ENCODE measurements around the gene SH3GL1. TPM values are rescaled to one million over a fixed set of nuclear protein-coding genes. Genes with fewer than 3 reads are reported as not detected.
A peak's percentile ranks its signal among the peaks of the same experiment; 100 is the strongest.

The SH3GL1 gene
- total and polyA plus RNA-seq, 2 experiments from 2014 or later, result 81.7 to 114 TPM

- H3K79me2 ChIP-seq, result peaks cover 96% of the 10 kb centered on the region
- H3K9me2 ChIP-seq (replicated peaks; ENCODE audit: insufficient read depth), result no peaks in the 10 kb centered on the region
- no peak overlapping the region for H3K4me3 ChIP-seq
- no peak overlapping the region for H2AFZ ChIP-seq
- no peaks in the 10 kb centered on the region for H3K9me3 ChIP-seq (ENCODE audit: low read depth)
- H3K27ac ChIP-seq, result peak overlapping the region; percentile 98
- WGBS (ENCODE audit: low lambda C conversion rate, missing lambda C conversion rate), result 95% methylated on average over 9 of the region's 9 CpGs
- peaks cover 51% of the 10 kb centered on the region for H4K20me1 ChIP-seq (ENCODE audit: insufficient read depth, poor library complexity, severe bottlenecking)
- H3K36me3 ChIP-seq (replicated peaks; ENCODE audit: insufficient read depth, low read depth), result no peaks in the 10 kb centered on the region
- TF ChIP-seq CTCF (IDR thresholded peaks at IDR 0.05; ENCODE audit: poor library complexity), result no peak
- no peaks in the 10 kb centered on the region for H3K27me3 ChIP-seq
- no peak overlapping the region for H3K4me2 ChIP-seq
- no peak for DNase-seq (ENCODE audit: low spot score)
- peaks cover 64% of the 10 kb centered on the region for H3K4me1 ChIP-seq (ENCODE audit: insufficient read depth)
Measured at GRCh38 chr19:4389064-4389375, 11.3 kb downstream of the SH3GL1 start.

- peaks cover 96% of the 10 kb centered on the region for H3K79me2 ChIP-seq
- peaks cover 53% of the 10 kb centered on the region for H4K20me1 ChIP-seq (ENCODE audit: insufficient read depth, poor library complexity, severe bottlenecking)
- H3K4me3 ChIP-seq, result no peak overlapping the region
- H3K4me1 ChIP-seq (ENCODE audit: insufficient read depth), result peaks cover 59% of the 10 kb centered on the region
- no peaks in the 10 kb centered on the region for H3K9me3 ChIP-seq (ENCODE audit: low read depth)
- no peak overlapping the region for H2AFZ ChIP-seq
- no peaks in the 10 kb centered on the region for H3K27me3 ChIP-seq
- WGBS (ENCODE audit: low lambda C conversion rate, missing lambda C conversion rate), result 83% methylated on average over 16 of the region's 16 CpGs
- H3K36me3 ChIP-seq (replicated peaks; ENCODE audit: insufficient read depth, low read depth), result no peaks in the 10 kb centered on the region
- H3K9me2 ChIP-seq (replicated peaks; ENCODE audit: insufficient read depth), result no peaks in the 10 kb centered on the region
- peak; percentile 49 for DNase-seq (ENCODE audit: low spot score)
- H3K4me2 ChIP-seq, result no peak overlapping the region
- no peak for TF ChIP-seq EZH2 (IDR thresholded peaks at IDR 0.05; ENCODE audit: borderline replicate concordance)
- TF ChIP-seq CTCF (IDR thresholded peaks at IDR 0.05; ENCODE audit: poor library complexity), result no peak
- TF ChIP-seq EZH2phosphoT487 (IDR thresholded peaks at IDR 0.05; ENCODE audit: low read depth, severe bottlenecking, unreplicated experiment), result no peak
- peak overlapping the region; percentile 98 for H3K27ac ChIP-seq
Measured at GRCh38 chr19:4388337-4389063, 11.8 kb downstream of the SH3GL1 start.

- Histone ChIP-seq H3K4me2 (no peak overlapping the region), H3K9me3 (ENCODE audit: low read depth) (no peaks in the 10 kb centered on the region), H3K9me2 (replicated peaks; ENCODE audit: insufficient read depth) (no peaks in the 10 kb centered on the region), H3K4me1 (ENCODE audit: insufficient read depth) (peaks cover 39% of the 10 kb centered on the region), H3K4me3 (no peak overlapping the region), H3K27ac (peak overlapping the region; percentile 81), H3K27me3 (no peaks in the 10 kb centered on the region), H3K36me3 (replicated peaks; ENCODE audit: insufficient read depth, low read depth) (no peaks in the 10 kb centered on the region), H4K20me1 (ENCODE audit: insufficient read depth, poor library complexity, severe bottlenecking) (peaks cover 35% of the 10 kb centered on the region), H2AFZ (no peak overlapping the region), H3K79me2 (peaks cover 90% of the 10 kb centered on the region)
- DNase-seq (ENCODE audit: low spot score), result no peak
- WGBS (ENCODE audit: low lambda C conversion rate, missing lambda C conversion rate), result 94% methylated on average over 13 of the region's 13 CpGs
- no peak for TF ChIP-seq CTCF (IDR thresholded peaks at IDR 0.05; ENCODE audit: poor library complexity)
- TF ChIP-seq EZH2phosphoT487 (IDR thresholded peaks at IDR 0.05; ENCODE audit: low read depth, severe bottlenecking, unreplicated experiment), result no peak
- no peak for TF ChIP-seq EZH2 (IDR thresholded peaks at IDR 0.05; ENCODE audit: borderline replicate concordance)
Measured at GRCh38 chr19:4386041-4386782, 14.1 kb downstream of the SH3GL1 start.

All from hepatocyte (in vitro differentiated cells).